IMR-90 (cell line): ENCODE results near the gene KMT2D. TPM values are rescaled to one million over a fixed set of nuclear protein-coding genes. Genes with fewer than 3 reads are reported as not detected.

Experiments
- ATAC-seq: fragments of 200-7000 bp; cut with Tn5 transposase; 2 replicates; pipeline ENCODE4 v1.9.1; 2020; ENCODE audit warnings: low read depth, mild to moderate bottlenecking, moderate library complexity
- BruUV-seq: library from RNA; stranded (reverse); fragments of 400-500 nt; replicated peaks from 2 replicates; lab custom pipeline; 2021; lab: Mats Ljungman, UMichigan
- CTCF ChIA-PET: fragments of 300-600 bp; formaldehyde crosslinking; extraction: SDS; loops from one replicate; lab custom pipeline; 2021; ENCODE audit warnings: antibody characterized with exemption; lab: Yijun Ruan, JAX
- POLR2A ChIA-PET: fragments of 300-600 bp; sonication (Branson Sonifier 250); formaldehyde crosslinking; loops from one replicate; lab custom pipeline; 2022; ENCODE audit warnings: antibody characterized with exemption; ENCODE audit not compliant: unreplicated experiment; lab: Charles Lee
- DNase-seq: peaks from one replicate; pipeline ENCODE4 v3.0.0; 2013
- H2AFZ ChIP-seq: replicated peaks from 2 replicates; pipeline ENCODE3; 2013; ENCODE audit warnings: low read length, mild to moderate bottlenecking; ENCODE audit not compliant: poor library complexity
- H2AK5ac ChIP-seq: 2 replicates; pipeline ENCODE4 v1.6.1; 2013; ENCODE audit warnings: low read depth, low read length, inconsistent platforms
- H2AK9ac ChIP-seq: replicated peaks from 2 replicates; pipeline ENCODE3; 2013; ENCODE audit warnings: mild to moderate bottlenecking, low read depth, low read length, moderate library complexity; ENCODE audit not compliant: poor library complexity
- H2BK120ac ChIP-seq: 2 replicates; pipeline ENCODE4 v1.6.1; 2013; ENCODE audit warnings: low read depth, low read length, inconsistent platforms
- H2BK15ac ChIP-seq: 3 replicates; pipeline ENCODE4 v1.6.1; 2013; ENCODE audit warnings: low read depth, low read length, inconsistent platforms
- H2BK20ac ChIP-seq: 2 replicates; pipeline ENCODE4 v1.6.1; 2013; ENCODE audit warnings: low read depth, mild to moderate bottlenecking, inconsistent platforms, low read length, moderate library complexity
- H2BK5ac ChIP-seq: 2 replicates; pipeline ENCODE4 v1.6.1; 2013; ENCODE audit warnings: mild to moderate bottlenecking, low read depth, low read length, inconsistent platforms; ENCODE audit not compliant: poor library complexity, severe bottlenecking
- H3K14ac ChIP-seq: replicated peaks from 2 replicates; pipeline ENCODE4 v1.6.1; 2013; ENCODE audit warnings: low read depth, low read length, inconsistent platforms
- H3K18ac ChIP-seq: 2 replicates; pipeline ENCODE4 v1.6.1; 2013; ENCODE audit warnings: low read depth, low read length, control low read depth
- H3K23ac ChIP-seq: 2 replicates; pipeline ENCODE4 v1.6.1; 2013; ENCODE audit warnings: low read depth, low read length, inconsistent platforms
- H3K27ac ChIP-seq: 2 replicates; pipeline ENCODE4 v1.5.1; 2013; ENCODE audit warnings: mild to moderate bottlenecking, control low read depth, low read length; ENCODE audit not compliant: insufficient read depth
- H3K27me3 ChIP-seq: 2 replicates; pipeline ENCODE4 v1.6.1; 2013; ENCODE audit warnings: low read length; ENCODE audit not compliant: control insufficient read depth, insufficient read depth
- H3K36me3 ChIP-seq: 2 replicates; pipeline ENCODE4 v1.6.1; 2013; ENCODE audit warnings: low read length, mixed read lengths; ENCODE audit not compliant: control insufficient read depth, insufficient read depth
- H3K4ac ChIP-seq: 2 replicates; pipeline ENCODE4 v1.6.1; 2013; ENCODE audit warnings: low read depth, low read length, inconsistent platforms
- H3K4me1 ChIP-seq: 2 replicates; pipeline ENCODE4 v1.6.1; 2013; ENCODE audit warnings: low read length, mixed read lengths; ENCODE audit not compliant: control insufficient read depth, insufficient read depth
- H3K4me2 ChIP-seq: 2 replicates; pipeline ENCODE4 v1.6.1; 2013; ENCODE audit warnings: low read depth, mild to moderate bottlenecking, control low read depth, low read length, moderate library complexity
- H3K4me3 ChIP-seq: 2 replicates; pipeline ENCODE4 v1.5.1; 2013; ENCODE audit warnings: low read depth, mild to moderate bottlenecking, control low read depth, low read length, moderate library complexity; ENCODE audit not compliant: insufficient read depth
- H3K56ac ChIP-seq: 2 replicates; pipeline ENCODE4 v1.6.1; 2013; ENCODE audit warnings: low read length, inconsistent platforms; ENCODE audit not compliant: insufficient read depth; ENCODE audit errors: extremely low read depth
- H3K79me1 ChIP-seq, 2 experiments: 2 replicates each; pipeline ENCODE4 v1.6.1; 2013; ENCODE audit warnings: low read length in 2 of 2, inconsistent platforms in 1 of 2, low read depth in 1 of 2
- H3K9ac ChIP-seq: 2 replicates; pipeline ENCODE4 v1.6.1; 2013; ENCODE audit warnings: low read depth, low read length, control low read depth
- H3K9me1 ChIP-seq: 2 replicates; pipeline ENCODE4 v1.6.1; 2013; ENCODE audit warnings: low read length, inconsistent platforms; ENCODE audit not compliant: insufficient read depth
- H3K9me3 ChIP-seq: 2 replicates; pipeline ENCODE4 v1.6.1; 2013; ENCODE audit warnings: low read length; ENCODE audit not compliant: control insufficient read depth, insufficient read depth
- H4K20me1 ChIP-seq: 2 replicates; pipeline ENCODE4 v1.6.1; 2013; ENCODE audit warnings: low read length, inconsistent platforms; ENCODE audit not compliant: insufficient read depth
- H4K5ac ChIP-seq: 2 replicates; pipeline ENCODE4 v1.6.1; 2013; ENCODE audit warnings: mild to moderate bottlenecking, low read depth, low read length, control low read depth
- H4K8ac ChIP-seq, 2 experiments: 2 replicates each; pipeline ENCODE4 v1.6.1; 2013; ENCODE audit warnings: low read depth in 2 of 2, low read length in 2 of 2, control low read depth in 1 of 2, inconsistent platforms in 1 of 2
- H4K91ac ChIP-seq: 2 replicates; pipeline ENCODE4 v1.6.1; 2013; ENCODE audit warnings: low read depth, low read length, inconsistent platforms; ENCODE audit not compliant: insufficient read depth
- POLR2A ChIP-seq: IDR thresholded peaks from 2 replicates; pipeline ENCODE4 v1.6.1; 2012; ENCODE audit warnings: mild to moderate bottlenecking, low read depth, low read length
- WGBS, 2 experiments: methylation state at CpG; one replicate each; pipeline versions ENCODE4 v1.1.5 to v1.1.7; 2013; ENCODE audit warnings: missing lambda C conversion rate in 2 of 2; ENCODE audit not compliant: insufficient read length in 1 of 2; ENCODE audit errors: extremely low coverage in 2 of 2; 5-methylcytosine and 5-hydroxymethylcytosine counted together
- dilution Hi-C: fragments of 300-500 bp; cut with HindIII; formaldehyde crosslinking; loops from one replicate; pipeline ENCODE4 v1.14.3; 2018; ENCODE audit warnings: low sequenced_read_pairs; ENCODE audit not compliant: unreplicated experiment
- in situ Hi-C: fragments of 300-500 bp; cut with MboI; formaldehyde crosslinking; loops from 3 replicates; pipeline ENCODE4 v1.14.3; 2019; ENCODE audit warnings: low sequenced_read_pairs, inconsistent platforms, mixed read lengths
- intact Hi-C: fragments of 100-400 bp; cut with micrococcal nuclease; formaldehyde crosslinking; loops from 2 replicates; pipeline ENCODE4 v1.10.0; 2022
- polyA plus RNA-seq, 3 experiments: library from polyadenylated mRNA; depleted of rRNA; stranded (reverse); fragments of >200 nt; gene quantifications; 2 replicates each; pipeline ENCODE4 v1.2.3, GENCODE V29; 2012; ENCODE audit warnings: low replicate concordance in 1 of 3
- total RNA-seq: library from RNA; depleted of rRNA; stranded (reverse); fragments of >200 nt; gene quantifications from 2 replicates; pipeline ENCODE4 v1.2.3, GENCODE V29; 2012

The KMT2D gene
- total and polyA plus RNA-seq, 2 of the 4 experiments (the other 2 are of a cell fraction), result 6.6 to 25.2 TPM

DNA sequence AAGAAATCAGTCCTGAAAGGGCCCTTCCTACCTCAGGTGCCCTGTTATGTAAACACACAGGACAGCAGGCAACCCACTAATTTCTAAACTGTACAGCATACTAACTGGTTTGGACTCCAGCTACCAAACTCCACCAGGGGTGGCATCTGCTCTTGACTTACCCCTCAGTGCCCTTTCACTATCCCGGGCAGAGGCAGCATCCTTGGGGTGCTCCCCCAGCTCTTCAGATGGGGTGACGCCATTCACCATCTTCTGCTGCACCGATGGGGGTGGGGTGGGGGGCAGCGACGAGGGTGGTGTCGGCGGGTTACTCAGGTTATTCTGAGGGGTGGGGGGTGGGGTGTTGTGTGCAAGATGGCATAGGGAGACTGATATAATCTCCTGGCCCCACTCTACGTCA, 30.5 kb downstream of the KMT2D start:
- no peak for DNase-seq
- Histone ChIP-seq H3K36me3 (peaks cover 87% of the 10 kb centered on the region), H2AK5ac (no peak overlapping the region)

More for the DNA sequence above, 30.5 kb downstream of the KMT2D start:
- no CpG with 5 or more reads among the region's 8 CpGs for WGBS, 2 experiments
- Histone ChIP-seq H4K8ac (no peak overlapping the region), H3K9ac (no peak overlapping the region), H3K4me1 (no peaks in the 10 kb centered on the region), H3K56ac (no peak overlapping the region), H3K9me1 (no peaks in the 10 kb centered on the region), H3K27ac (no peak overlapping the region), H2AFZ (peak overlapping the region; percentile 35), H2BK20ac (no peak overlapping the region), H3K23ac (no peak overlapping the region), H3K4me3 (no peak overlapping the region), H4K91ac (no peak overlapping the region), H4K20me1 (peaks cover 24% of the 10 kb centered on the region), H3K18ac (no peak overlapping the region), H2BK15ac (no peak overlapping the region), H3K9me3 (no peaks in the 10 kb centered on the region), H3K14ac (no peak overlapping the region), H2BK5ac (no peak overlapping the region), H3K27me3 (no peaks in the 10 kb centered on the region), H4K5ac (no peak overlapping the region), H3K4me2 (no peak overlapping the region), H3K79me1 (peaks cover 24 to 67% of the 10 kb centered on the region in 2 experiments), H2BK120ac (no peak overlapping the region), H3K4ac (no peak overlapping the region), H2AK9ac (no peak overlapping the region)
- CTCF ChIA-PET, result interaction anchor here (1.1 kb wide), 1 partner anchor 10 kb away, joined by 6 read pairs; no protein-coding TSS in a partner anchor
- dilution Hi-C loops, result no loop called here
- ATAC-seq, result no peak
- intact Hi-C loops, result no loop called here
- TF ChIP-seq POLR2A, result no peak
- POLR2A ChIA-PET, result no interaction called here
- in situ Hi-C loops, result no loop called here
- no TSS peak for BruUV-seq
